Right ventricle myocardium inferior (tissue), 1 donor: Measurements from ENCODE around the gene ADH1B. TPM values are rescaled to one million over a fixed set of nuclear protein-coding genes. Genes with fewer than 3 reads are reported as not detected.

ENCODE experiments used
- ATAC-seq: fragments of 200-7000 bp; cut with Tn5 transposase; one replicate; pipeline ENCODE4 v1.9.1; 2020; ENCODE audit warnings: mild to moderate bottlenecking, moderate library complexity
- DNase-seq: peaks from one replicate; pipeline ENCODE4 v3.0.0; 2021; ENCODE audit errors: missing footprints
- intact Hi-C: fragments of 100-400 bp; cut with DNase I; formaldehyde crosslinking; loops from one replicate; pipeline ENCODE4 v1.11.0; 2022
- total RNA-seq: library from RNA; stranded (reverse); fragmentation: NEBNext Ultra II Directional; extraction: Animal tissue kit (Norgen Biotek cat#: 25700); gene quantifications from one replicate; pipeline ENCODE4 v1.2.1, GENCODE V29; 2021
- donor health status: DM: no; HTN: yes; CAD: no; lungs with severe emphysema.

ADH1B gene
- total RNA-seq, 1 donor from 2014 or later = 155 TPM

- intact Hi-C loops = no loop called here
- ATAC-seq (no peak), DNase-seq (no peak)
Observed at GRCh38 chr4:99275885-99276284, 45.3 kb downstream of the ADH1B start.

GRCh38 chr4:99275050-99275449, 46.2 kb downstream of the ADH1B start:
- no peak for ATAC-seq
- no peak for DNase-seq
- intact Hi-C loops = no loop called here

GRCh38 chr4:99273704-99274103, 47.5 kb downstream of the ADH1B start:
- DNase-seq (no peak), ATAC-seq (peak; percentile 89)
- intact Hi-C loops = no loop called here

GRCh38 chr4:99264927-99265326, 56.3 kb downstream of the ADH1B start:
- DNase-seq (no peak), ATAC-seq (no peak)
- intact Hi-C loops = no loop called here

Other genes with a start within 250 kb of the ADH1B start
- 193 TPM for gene ADH5, start 232.6 kb downstream of the ADH1B start, total RNA-seq
- gene ADH4, start 177.1 kb downstream of the ADH1B start, total RNA-seq = not detected
- not detected for gene ADH6, start 102.2 kb downstream of the ADH1B start, total RNA-seq
- gene ADH1A, start 30.4 kb downstream of the ADH1B start, total RNA-seq = 0.84 TPM
- gene ADH1C, start 31.3 kb upstream of the ADH1B start, total RNA-seq = 7.5 TPM
- not detected for gene ADH7, start 113.9 kb upstream of the ADH1B start, total RNA-seq
- not detected for gene C4orf17, start 189.6 kb upstream of the ADH1B start, total RNA-seq
- 3.5 TPM for gene TRMT10A, start 242.6 kb upstream of the ADH1B start, total RNA-seq